Ovary (tissue), 3 donors: Measurements from ENCODE around the gene ALDH1B1.

Experiments
- EP300 ChIP-seq: sonication (generic); formaldehyde crosslinking; IDR thresholded peaks from one replicate; pipeline ENCODE4 v1.6.1; 2017; ENCODE audit warnings: antibody characterized with exemption
- POLR2A ChIP-seq: fragments of 450-650 bp; IDR thresholded peaks from one replicate; pipeline ENCODE4 v1.6.1; 2017; ENCODE audit warnings: antibody characterized with exemption, mild to moderate bottlenecking, moderate library complexity
- TF ChIP-seq, protein P1 (sequence below), 3 donors: fragments of 450-650 bp in 2 of 3; fragments of 200-600 bp in 1 of 3; IDR thresholded peaks; one replicate each; pipeline versions ENCODE4 v1.5.1 to v1.8.0; 2016 to 2022; ENCODE audit warnings: antibody characterized with exemption in 3 of 3, mild to moderate bottlenecking in 1 of 3
- donor health status: DM: no; HTN: no; CAD: no.

DNA sequence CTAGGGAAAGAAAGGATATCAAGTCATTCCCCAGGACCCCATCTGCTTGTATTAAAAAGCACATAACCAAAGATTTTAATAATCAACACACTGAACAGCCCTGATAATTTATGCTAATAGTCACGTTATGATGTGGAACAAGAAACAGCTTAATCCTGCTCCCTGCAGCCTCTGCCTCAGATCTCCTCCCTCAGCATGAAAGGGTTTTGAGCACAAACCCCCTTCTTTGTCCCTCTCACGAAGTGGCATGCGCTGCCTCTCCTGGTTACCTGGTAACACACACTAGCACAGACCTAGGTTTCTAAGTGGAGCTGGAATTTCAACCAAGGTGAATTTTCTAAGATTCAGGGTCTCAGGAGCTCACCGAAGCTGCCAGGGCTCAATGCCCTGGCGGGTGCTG, 26.7 kb downstream of the ALDH1B1 start:
- TF ChIP-seq, protein P1, sequence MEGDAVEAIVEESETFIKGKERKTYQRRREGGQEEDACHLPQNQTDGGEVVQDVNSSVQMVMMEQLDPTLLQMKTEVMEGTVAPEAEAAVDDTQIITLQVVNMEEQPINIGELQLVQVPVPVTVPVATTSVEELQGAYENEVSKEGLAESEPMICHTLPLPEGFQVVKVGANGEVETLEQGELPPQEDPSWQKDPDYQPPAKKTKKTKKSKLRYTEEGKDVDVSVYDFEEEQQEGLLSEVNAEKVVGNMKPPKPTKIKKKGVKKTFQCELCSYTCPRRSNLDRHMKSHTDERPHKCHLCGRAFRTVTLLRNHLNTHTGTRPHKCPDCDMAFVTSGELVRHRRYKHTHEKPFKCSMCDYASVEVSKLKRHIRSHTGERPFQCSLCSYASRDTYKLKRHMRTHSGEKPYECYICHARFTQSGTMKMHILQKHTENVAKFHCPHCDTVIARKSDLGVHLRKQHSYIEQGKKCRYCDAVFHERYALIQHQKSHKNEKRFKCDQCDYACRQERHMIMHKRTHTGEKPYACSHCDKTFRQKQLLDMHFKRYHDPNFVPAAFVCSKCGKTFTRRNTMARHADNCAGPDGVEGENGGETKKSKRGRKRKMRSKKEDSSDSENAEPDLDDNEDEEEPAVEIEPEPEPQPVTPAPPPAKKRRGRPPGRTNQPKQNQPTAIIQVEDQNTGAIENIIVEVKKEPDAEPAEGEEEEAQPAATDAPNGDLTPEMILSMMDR (IDR thresholded peaks at IDR 0.05): no peak
- TF ChIP-seq POLR2A (no peak), EP300 (no peak)
